Gastrocnemius medialis (tissue), 4 donors: ENCODE results near the gene ADIPOR2.

ENCODE experiments used
- POLR2A ChIP-seq, 2 donors: fragments of 450-650 bp; IDR thresholded peaks; one replicate each; pipeline ENCODE4 v1.6.1; 2017; ENCODE audit warnings: antibody characterized with exemption in 2 of 2, mild to moderate bottlenecking in 2 of 2, moderate library complexity in 2 of 2
- TF ChIP-seq, protein P1 (sequence below), 5 experiments: fragments of 450-650 bp in 3 of 5; fragments of 200-600 bp in 2 of 5; sonication (generic) in 2 of 5; IDR thresholded peaks in 4 of 5; conservative IDR thresholded peaks in 1 of 5; 1 replicate in 4 of 5; 2 replicates in 1 of 5; pipeline ENCODE4 v1.5.1; 2016 to 2019; ENCODE audit warnings: antibody characterized with exemption in 5 of 5, mild to moderate bottlenecking in 3 of 5, moderate library complexity in 3 of 5

DNA sequence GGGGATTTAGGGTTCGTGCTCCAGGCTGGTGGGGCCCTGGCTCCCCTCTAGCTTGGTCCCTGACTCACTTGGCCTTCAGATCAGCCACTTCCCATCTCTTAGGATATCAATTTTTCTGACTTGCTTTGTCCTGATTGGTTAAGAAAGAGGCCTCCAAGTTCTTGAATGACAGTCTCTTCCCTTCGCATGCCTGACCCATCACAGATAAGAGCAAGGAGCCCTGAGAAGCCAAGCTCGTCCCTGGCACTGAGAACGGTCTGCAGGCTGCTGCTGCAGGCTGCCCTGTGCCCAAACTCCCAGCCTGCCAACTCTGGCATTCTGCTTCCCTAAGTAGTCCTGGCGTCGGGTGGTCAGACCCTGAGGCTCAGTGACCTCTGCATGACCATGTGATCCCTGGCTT lies 128.7 kb downstream of the ADIPOR2 start:
- no peak for TF ChIP-seq POLR2A (IDR thresholded peaks at IDR 0.05)
- TF ChIP-seq, protein P1, sequence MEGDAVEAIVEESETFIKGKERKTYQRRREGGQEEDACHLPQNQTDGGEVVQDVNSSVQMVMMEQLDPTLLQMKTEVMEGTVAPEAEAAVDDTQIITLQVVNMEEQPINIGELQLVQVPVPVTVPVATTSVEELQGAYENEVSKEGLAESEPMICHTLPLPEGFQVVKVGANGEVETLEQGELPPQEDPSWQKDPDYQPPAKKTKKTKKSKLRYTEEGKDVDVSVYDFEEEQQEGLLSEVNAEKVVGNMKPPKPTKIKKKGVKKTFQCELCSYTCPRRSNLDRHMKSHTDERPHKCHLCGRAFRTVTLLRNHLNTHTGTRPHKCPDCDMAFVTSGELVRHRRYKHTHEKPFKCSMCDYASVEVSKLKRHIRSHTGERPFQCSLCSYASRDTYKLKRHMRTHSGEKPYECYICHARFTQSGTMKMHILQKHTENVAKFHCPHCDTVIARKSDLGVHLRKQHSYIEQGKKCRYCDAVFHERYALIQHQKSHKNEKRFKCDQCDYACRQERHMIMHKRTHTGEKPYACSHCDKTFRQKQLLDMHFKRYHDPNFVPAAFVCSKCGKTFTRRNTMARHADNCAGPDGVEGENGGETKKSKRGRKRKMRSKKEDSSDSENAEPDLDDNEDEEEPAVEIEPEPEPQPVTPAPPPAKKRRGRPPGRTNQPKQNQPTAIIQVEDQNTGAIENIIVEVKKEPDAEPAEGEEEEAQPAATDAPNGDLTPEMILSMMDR (IDR thresholded peaks at IDR 0.05 in 4 of 5, conservative IDR thresholded peaks at IDR 0.05 in 1 of 5), result no peak
